GM23338 (cell line): ENCODE measurements around the gene NRN1L.

Experiments
- CREB1 ChIP-seq: fragments of 250-450 bp; sonication (Bioruptor Pico); IDR thresholded peaks from 2 replicates; pipeline ENCODE4 v1.5.0; 2020; ENCODE audit warnings: low read depth, mild to moderate bottlenecking, moderate library complexity
- EZH2 ChIP-seq: fragments of 200-600 bp; sonication (generic); IDR thresholded peaks from one replicate; pipeline ENCODE4 v1.8.0; 2017; ENCODE audit warnings: antibody characterized with exemption, mild to moderate bottlenecking, low read depth; ENCODE audit not compliant: unreplicated experiment
- EZH2phosphoT487 ChIP-seq: fragments of 200-600 bp; sonication (generic); IDR thresholded peaks from one replicate; pipeline ENCODE4 v1.8.1; 2018; ENCODE audit warnings: antibody characterized with exemption; ENCODE audit not compliant: unreplicated experiment
- NANOG ChIP-seq: IDR thresholded peaks from 2 replicates; pipeline ENCODE4 v1.6.1; 2016; ENCODE audit warnings: antibody characterized with exemption, borderline replicate concordance
- POLR2AphosphoS5 ChIP-seq: IDR thresholded peaks from 2 replicates; pipeline ENCODE4 v1.6.1; 2016; ENCODE audit warnings: antibody characterized with exemption, low read depth
- STAT1 ChIP-seq: IDR thresholded peaks from one replicate; pipeline ENCODE4 v1.6.1; 2016; ENCODE audit warnings: antibody characterized with exemption; ENCODE audit not compliant: unreplicated experiment
- ZNF331 ChIP-seq: fragments of 250-450 bp; sonication (Bioruptor Pico); IDR thresholded peaks from 2 replicates; pipeline ENCODE4 v1.5.0; 2020; ENCODE audit warnings: low read depth, mild to moderate bottlenecking, moderate library complexity
- TF ChIP-seq, protein P1 (sequence below), 2 experiments: fragments of 200-600 bp in 1 of 2; sonication (generic) in 1 of 2; conservative IDR thresholded peaks; 2 replicates each; pipeline versions ENCODE4 v1.5.1 to v1.6.1; 2016 to 2017; ENCODE audit warnings: antibody characterized with exemption in 2 of 2, low read depth in 2 of 2, mild to moderate bottlenecking in 2 of 2, moderate library complexity in 1 of 2
- TF ChIP-seq, protein P2 (sequence below): fragments of 250-450 bp; sonication (Bioruptor Pico); IDR thresholded peaks from 2 replicates; pipeline ENCODE4 v1.5.0; 2020; ENCODE audit warnings: mild to moderate bottlenecking, moderate library complexity
- TF ChIP-seq, protein P3 (sequence below): IDR thresholded peaks from one replicate; pipeline ENCODE4 v1.6.1; 2018; ENCODE audit warnings: antibody characterized with exemption; ENCODE audit not compliant: unreplicated experiment

DNA sequence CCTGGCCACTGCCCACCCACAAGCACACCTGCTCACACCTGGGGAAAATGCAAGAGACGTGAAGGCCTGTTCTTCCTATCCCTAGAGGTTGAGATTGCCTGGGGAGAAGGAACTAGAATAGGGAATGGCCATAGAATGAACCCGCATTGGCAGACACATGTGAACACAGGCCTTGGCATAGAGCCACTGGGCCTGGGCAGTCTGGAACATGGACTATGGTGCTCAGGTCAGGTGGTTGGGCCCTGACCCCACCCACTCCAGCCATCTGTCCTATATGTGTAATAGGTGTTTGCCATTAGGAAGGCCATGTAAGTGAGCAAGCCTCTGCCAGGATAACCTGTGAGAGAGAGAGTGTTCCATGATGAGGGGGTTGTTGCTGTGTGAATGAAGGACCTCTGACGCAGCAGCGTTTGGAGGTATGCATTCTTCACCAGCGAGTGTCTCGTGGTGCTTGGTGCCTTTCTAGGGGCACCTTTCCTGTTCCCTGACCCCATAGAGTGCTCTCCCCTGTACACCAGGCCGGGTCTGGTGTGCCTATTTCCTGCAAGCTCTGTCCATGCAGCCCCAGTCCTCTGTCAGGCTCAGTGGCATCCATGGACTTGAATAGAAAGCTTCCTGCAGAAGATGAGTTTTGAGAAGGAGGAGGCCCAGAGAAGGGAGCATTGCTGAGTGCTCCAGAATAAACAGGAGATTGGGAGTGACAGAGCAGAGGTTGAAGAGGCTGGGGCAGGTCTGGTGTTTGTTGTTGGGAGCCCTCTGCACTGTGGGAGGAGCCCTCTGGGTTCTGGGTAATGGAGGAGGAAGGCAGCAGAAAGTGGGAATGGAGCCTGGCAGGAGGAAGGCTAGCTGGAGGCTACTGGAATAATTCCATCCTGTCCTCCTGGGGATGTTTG, 31.4 kb downstream of the NRN1L start:
- TF ChIP-seq, protein P1, sequence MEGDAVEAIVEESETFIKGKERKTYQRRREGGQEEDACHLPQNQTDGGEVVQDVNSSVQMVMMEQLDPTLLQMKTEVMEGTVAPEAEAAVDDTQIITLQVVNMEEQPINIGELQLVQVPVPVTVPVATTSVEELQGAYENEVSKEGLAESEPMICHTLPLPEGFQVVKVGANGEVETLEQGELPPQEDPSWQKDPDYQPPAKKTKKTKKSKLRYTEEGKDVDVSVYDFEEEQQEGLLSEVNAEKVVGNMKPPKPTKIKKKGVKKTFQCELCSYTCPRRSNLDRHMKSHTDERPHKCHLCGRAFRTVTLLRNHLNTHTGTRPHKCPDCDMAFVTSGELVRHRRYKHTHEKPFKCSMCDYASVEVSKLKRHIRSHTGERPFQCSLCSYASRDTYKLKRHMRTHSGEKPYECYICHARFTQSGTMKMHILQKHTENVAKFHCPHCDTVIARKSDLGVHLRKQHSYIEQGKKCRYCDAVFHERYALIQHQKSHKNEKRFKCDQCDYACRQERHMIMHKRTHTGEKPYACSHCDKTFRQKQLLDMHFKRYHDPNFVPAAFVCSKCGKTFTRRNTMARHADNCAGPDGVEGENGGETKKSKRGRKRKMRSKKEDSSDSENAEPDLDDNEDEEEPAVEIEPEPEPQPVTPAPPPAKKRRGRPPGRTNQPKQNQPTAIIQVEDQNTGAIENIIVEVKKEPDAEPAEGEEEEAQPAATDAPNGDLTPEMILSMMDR (conservative IDR thresholded peaks at IDR 0.05; ENCODE audit: low read depth in 2 of 2): no peak
- TF ChIP-seq EZH2phosphoT487 (no peak), POLR2AphosphoS5 (no peak), CREB1 (CRISPR knock-in tag) (no peak), EZH2 (no peak), NANOG (no peak), ZNF331 (no peak), STAT1 (no peak)
- TF ChIP-seq, protein P2, sequence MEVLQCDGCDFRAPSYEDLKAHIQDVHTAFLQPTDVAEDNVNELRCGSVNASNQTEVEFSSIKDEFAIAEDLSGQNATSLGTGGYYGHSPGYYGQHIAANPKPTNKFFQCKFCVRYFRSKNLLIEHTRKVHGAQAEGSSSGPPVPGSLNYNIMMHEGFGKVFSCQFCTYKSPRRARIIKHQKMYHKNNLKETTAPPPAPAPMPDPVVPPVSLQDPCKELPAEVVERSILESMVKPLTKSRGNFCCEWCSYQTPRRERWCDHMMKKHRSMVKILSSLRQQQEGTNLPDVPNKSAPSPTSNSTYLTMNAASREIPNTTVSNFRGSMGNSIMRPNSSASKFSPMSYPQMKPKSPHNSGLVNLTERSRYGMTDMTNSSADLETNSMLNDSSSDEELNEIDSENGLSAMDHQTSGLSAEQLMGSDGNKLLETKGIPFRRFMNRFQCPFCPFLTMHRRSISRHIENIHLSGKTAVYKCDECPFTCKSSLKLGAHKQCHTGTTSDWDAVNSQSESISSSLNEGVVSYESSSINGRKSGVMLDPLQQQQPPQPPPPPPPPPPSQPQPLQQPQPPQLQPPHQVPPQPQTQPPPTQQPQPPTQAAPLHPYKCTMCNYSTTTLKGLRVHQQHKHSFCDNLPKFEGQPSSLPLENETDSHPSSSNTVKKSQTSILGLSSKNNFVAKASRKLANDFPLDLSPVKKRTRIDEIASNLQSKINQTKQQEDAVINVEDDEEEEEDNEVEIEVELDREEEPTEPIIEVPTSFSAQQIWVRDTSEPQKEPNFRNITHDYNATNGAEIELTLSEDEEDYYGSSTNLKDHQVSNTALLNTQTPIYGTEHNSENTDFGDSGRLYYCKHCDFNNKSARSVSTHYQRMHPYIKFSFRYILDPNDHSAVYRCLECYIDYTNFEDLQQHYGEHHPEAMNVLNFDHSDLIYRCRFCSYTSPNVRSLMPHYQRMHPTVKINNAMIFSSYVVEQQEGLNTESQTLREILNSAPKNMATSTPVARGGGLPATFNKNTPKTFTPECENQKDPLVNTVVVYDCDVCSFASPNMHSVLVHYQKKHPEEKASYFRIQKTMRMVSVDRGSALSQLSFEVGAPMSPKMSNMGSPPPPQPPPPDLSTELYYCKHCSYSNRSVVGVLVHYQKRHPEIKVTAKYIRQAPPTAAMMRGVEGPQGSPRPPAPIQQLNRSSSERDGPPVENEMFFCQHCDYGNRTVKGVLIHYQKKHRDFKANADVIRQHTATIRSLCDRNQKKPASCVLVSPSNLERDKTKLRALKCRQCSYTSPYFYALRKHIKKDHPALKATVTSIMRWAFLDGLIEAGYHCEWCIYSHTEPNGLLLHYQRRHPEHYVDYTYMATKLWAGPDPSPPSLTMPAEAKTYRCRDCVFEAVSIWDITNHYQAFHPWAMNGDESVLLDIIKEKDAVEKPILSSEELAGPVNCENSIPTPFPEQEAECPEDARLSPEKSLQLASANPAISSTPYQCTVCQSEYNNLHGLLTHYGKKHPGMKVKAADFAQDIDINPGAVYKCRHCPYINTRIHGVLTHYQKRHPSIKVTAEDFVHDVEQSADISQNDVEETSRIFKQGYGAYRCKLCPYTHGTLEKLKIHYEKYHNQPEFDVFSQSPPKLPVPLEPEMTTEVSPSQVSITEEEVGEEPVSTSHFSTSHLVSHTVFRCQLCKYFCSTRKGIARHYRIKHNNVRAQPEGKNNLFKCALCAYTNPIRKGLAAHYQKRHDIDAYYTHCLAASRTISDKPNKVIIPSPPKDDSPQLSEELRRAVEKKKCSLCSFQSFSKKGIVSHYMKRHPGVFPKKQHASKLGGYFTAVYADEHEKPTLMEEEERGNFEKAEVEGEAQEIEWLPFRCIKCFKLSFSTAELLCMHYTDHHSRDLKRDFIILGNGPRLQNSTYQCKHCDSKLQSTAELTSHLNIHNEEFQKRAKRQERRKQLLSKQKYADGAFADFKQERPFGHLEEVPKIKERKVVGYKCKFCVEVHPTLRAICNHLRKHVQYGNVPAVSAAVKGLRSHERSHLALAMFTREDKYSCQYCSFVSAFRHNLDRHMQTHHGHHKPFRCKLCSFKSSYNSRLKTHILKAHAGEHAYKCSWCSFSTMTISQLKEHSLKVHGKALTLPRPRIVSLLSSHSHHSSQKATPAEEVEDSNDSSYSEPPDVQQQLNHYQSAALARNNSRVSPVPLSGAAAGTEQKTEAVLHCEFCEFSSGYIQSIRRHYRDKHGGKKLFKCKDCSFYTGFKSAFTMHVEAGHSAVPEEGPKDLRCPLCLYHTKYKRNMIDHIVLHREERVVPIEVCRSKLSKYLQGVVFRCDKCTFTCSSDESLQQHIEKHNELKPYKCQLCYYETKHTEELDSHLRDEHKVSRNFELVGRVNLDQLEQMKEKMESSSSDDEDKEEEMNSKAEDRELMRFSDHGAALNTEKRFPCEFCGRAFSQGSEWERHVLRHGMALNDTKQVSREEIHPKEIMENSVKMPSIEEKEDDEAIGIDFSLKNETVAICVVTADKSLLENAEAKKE (CRISPR knock-in tag): no peak
- TF ChIP-seq, protein P3, sequence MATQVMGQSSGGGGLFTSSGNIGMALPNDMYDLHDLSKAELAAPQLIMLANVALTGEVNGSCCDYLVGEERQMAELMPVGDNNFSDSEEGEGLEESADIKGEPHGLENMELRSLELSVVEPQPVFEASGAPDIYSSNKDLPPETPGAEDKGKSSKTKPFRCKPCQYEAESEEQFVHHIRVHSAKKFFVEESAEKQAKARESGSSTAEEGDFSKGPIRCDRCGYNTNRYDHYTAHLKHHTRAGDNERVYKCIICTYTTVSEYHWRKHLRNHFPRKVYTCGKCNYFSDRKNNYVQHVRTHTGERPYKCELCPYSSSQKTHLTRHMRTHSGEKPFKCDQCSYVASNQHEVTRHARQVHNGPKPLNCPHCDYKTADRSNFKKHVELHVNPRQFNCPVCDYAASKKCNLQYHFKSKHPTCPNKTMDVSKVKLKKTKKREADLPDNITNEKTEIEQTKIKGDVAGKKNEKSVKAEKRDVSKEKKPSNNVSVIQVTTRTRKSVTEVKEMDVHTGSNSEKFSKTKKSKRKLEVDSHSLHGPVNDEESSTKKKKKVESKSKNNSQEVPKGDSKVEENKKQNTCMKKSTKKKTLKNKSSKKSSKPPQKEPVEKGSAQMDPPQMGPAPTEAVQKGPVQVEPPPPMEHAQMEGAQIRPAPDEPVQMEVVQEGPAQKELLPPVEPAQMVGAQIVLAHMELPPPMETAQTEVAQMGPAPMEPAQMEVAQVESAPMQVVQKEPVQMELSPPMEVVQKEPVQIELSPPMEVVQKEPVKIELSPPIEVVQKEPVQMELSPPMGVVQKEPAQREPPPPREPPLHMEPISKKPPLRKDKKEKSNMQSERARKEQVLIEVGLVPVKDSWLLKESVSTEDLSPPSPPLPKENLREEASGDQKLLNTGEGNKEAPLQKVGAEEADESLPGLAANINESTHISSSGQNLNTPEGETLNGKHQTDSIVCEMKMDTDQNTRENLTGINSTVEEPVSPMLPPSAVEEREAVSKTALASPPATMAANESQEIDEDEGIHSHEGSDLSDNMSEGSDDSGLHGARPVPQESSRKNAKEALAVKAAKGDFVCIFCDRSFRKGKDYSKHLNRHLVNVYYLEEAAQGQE: no peak
